ENCODE data around the gene BZW2.
"Not testable (repeated sequence)": the region's sequence is repeated elsewhere in the genome, so short reads cannot be mapped to it uniquely, and the experiment has no call there.

BZW2 gene

DNA sequence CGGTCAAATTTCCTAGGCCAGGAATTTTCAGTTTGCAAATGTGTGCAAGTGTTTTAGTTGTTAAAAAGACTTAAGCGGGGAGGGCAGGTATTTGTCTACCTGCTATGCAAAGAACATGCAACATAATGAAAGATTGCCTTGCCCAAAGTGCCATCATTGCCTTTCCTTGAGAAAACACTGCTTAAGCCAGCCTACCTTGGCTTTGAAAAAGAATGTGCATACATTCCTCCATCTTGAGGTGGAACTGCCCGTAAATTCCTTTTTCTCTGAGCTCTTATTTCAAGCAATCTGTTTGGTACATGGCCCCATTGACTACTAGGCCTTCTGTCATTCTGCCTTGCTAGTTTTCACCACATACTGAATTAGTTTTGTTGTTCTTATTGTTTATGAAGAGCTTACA is 29.3 kb downstream of the BZW2 start:
- DNase-seq (ENCODE audit: low read depth): no peak

- DNase-seq (ENCODE audit: low read depth): no peak
Measured at GRCh38 chr7:16677978-16678494, 32.1 kb downstream of the BZW2 start.

DNA sequence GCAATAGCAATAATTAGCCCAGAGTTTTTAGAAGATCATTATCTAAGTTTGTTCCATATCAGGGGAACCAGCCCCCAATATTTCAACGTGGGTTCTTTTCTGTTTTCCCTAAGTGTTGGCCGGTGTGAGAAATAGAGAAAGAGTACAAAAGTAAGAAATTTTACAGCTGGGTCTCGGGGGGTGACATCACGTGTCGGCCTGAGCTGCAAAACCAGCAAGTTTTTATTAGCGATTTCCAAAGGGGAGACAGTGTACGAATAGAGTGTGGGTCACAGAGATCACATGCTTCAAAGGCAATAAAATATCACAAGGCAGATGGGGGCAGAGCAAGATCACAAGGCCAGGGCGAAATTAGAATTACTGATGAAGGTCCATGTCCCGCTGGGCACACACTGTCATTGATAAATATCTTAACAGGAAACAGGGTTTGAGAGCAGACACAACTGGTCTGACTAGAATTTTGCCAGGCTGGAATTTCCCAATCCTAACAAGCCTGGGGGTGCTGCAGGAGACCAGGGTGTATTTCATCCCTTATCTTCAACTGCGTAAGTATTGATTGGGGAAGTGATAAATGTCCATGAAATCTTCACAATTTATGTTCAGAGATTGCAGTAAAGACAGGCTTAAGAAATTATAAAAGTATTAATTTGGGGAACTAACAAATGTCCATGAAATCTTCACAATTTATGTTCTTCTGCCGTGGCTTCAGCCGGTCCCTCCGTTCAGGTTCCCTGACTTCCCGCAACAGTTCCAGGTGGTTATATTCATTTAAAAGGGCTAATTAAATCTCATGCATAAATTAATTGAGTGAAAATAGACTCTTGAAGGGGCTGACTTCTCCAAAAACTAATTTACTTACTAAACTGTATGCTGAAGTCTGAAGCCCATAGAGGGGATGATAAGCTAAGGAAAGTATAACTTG is 32.9 kb downstream of the BZW2 start:
- not testable (repeated sequence) for DNase-seq (ENCODE audit: low read depth)

DNA sequence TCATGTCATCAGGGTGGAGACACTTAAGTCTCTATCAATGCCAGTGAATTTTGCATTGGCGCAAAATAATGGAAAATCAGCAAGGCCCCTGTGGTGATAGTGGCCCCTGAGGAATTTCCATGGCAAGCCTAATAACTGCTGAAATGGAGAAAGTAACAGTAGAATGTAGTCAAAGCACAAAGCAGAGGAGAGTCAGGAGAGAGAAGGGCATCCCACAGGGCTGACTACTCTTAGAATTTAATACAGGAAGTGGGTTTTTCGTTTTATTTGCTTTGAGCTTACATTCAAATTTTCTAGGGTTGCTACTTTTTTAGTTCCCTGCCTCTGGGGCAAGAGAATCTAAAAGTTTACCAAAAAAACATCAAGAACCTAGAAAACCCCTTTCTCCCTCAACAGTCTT is 39.0 kb downstream of the BZW2 start:
- no peak for DNase-seq (ENCODE audit: low read depth)

- DNase-seq (ENCODE audit: low read depth): no peak
Measured at GRCh38 chr7:16685535-16685934, 39.6 kb downstream of the BZW2 start.

GRCh38 chr7:16688249-16688648 is 42.3 kb downstream of the BZW2 start:
- DNase-seq (ENCODE audit: low read depth): no peak

- DNase-seq (ENCODE audit: low read depth): no peak
Measured at GRCh38 chr7:16691241-16691640, 45.3 kb downstream of the BZW2 start.

- DNase-seq (ENCODE audit: low read depth): no peak
Measured at GRCh38 chr7:16693601-16694318, 47.8 kb downstream of the BZW2 start.

DNA sequence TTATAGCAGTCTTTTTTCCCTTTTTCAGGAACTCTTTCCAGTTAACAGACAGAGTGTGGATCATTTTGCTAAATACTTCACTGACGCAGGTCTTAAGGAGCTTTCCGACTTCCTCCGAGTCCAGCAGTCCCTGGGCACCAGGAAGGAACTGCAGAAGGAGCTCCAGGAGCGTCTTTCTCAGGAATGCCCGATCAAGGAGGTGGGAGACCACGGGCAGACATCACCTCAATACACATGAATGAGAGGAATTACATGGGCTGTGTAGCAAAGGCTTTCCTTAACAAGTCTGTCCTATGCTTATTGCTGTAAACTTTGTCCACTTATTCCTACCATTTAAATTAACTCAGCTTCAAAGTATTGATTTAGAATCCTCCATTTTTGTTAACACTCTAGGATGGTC is 48.8 kb downstream of the BZW2 start:
- no peak for DNase-seq (ENCODE audit: low read depth)

DNA sequence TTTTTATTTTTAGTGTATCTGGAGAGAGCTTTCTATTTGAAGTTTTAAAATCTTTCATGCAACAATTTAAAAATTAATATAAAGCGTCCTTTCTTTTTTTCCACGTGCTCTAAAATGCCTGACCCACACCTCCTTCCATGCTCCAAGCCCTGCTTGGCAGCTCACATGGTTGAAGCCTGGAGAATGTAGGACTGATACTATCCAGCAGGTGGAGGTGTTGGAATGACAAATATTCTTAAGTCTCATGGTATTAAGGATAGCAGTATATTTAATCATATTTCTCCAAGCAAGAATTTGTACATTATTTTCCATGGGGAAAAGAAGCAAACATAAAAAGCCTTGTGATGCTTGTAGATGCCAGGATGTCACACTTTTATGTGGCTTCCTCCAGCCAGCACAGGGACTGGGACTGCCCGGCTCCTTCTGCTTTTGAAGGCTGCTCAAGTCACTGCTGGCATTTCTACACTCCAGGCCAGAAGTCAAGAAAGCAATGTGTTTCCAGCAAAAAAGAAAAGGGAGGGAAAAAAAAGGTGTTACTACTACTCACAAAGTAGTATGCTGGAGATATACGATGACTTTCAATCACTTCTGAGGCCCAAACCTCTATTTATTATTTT is 49.7 kb downstream of the BZW2 start:
- no peak for DNase-seq (ENCODE audit: low read depth)

DNA sequence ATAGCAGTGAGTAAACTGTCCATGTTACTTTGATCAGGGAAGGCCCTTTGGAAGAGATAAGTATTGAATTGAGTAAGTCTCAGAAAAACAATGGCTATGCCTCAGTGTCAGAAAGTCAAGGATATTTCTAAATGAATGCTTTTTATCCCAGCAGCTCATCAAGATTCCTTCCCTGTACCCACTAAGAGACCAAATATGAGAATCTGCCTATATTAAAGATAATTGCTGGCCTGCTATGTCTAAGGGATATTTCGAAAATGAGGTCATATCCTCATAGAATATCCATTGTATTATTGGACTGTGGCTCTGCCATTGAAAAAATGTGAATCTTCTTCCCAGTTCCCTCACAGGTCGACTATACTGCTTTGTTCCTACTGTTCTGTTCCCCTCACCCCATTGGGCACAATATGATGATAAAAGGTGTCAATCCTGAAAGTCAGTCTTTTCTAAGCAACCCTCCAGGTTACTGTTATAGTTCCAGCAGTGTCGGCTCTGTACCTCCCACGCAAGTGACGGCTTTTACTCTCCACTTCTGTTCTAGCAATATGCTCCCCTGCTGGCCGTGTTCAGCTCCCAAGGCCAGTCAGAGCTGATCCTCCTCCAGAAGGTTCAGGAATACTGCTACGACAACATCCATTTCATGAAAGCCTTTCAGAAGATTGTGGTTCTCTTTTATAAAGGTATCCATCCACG is 51.7 kb downstream of the BZW2 start:
- no peak for DNase-seq (ENCODE audit: low read depth)

- no peak for DNase-seq (ENCODE audit: low read depth)
Measured at GRCh38 chr7:16698200-16698905, 52.4 kb downstream of the BZW2 start.

DNA sequence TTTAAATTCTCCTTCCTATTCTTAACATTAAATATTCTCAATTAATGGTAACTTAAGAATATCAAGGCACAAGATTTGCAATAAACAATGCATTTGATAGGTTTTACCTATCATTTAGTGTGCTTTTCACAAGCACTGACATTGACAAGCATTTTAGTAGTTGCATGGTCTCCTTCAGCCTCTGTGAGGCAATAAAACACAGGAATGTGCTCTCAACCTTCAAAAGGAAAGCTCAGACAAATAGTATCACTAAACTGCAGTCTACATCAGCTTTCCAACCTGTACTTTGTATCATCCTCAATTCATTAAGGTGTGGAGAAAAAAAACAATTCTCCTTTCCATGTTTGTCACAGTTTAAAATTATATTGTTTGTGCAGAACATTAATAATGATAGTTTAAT is 56.5 kb downstream of the BZW2 start:
- DNase-seq (ENCODE audit: low read depth): no peak

DNA sequence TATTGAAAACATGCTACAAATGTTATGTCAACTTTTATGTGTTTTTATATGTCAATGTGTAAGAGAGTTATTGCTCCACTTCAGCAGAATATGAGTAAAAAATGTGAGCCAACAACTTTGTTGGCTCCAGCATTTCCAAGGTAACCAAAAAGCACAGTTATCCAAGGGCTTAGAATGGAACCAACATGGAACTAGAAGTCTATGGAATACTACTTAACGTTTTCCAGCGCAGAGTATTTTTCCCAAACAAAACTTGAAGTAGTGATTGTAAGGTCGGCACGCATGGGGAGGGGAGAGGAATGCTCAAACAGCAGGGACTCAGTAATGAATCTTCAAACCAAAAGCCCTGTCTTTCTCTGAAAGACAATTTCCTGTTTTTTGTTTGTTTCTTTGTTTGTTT is 62.5 kb downstream of the BZW2 start:
- no peak for DNase-seq (ENCODE audit: low read depth)

GRCh38 chr7:16708980-16709379 is 63.0 kb downstream of the BZW2 start:
- DNase-seq (ENCODE audit: low read depth): no peak

DNA sequence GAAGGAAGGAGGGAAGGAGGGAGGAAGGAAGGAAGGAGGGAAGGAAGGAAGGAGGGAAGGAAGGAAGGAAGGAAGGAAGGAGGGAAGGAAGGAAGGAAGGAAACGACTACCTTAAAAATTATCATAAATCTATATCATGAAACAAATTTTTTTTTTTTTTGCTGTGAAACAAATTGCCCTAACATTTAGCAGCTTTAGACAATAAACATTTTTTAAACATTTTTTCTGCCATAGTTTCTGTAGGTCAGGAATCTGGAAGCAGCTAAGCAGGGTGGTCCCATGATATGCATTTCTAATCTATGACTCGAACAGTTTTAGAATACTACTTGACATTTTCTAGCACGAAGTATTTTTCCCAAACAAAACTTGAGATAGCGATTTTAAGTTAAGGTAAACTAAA is 64.7 kb downstream of the BZW2 start:
- no peak for DNase-seq (ENCODE audit: low read depth)

- DNase-seq (ENCODE audit: low read depth): no peak
Measured at GRCh38 chr7:16711730-16712129, 65.7 kb downstream of the BZW2 start.

- DNase-seq (ENCODE audit: low read depth): no peak
Measured at GRCh38 chr7:16712916-16713315, 66.9 kb downstream of the BZW2 start.

DNA sequence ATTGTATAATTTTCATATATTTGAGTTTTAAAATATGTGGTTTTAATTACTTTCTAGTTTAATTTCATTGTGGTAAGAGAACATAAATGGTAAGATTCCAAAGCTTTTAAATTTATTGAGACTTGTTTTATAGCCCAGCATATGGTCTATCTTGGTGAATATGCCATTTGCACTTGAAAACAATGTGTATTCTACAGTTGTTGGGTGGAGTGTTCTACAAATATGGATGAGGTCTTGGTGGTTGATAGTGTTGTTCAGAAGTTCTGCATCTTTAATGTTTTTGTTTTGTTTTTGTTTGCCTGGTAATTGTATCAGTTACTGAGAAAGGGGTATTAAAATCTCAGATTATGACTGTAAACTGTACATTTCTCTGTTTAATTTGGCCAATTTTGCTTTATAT is 69.9 kb downstream of the BZW2 start:
- no peak for DNase-seq (ENCODE audit: low read depth)

- no peak for DNase-seq (ENCODE audit: low read depth)
Measured at GRCh38 chr7:16718111-16718656, 72.2 kb downstream of the BZW2 start.

DNA sequence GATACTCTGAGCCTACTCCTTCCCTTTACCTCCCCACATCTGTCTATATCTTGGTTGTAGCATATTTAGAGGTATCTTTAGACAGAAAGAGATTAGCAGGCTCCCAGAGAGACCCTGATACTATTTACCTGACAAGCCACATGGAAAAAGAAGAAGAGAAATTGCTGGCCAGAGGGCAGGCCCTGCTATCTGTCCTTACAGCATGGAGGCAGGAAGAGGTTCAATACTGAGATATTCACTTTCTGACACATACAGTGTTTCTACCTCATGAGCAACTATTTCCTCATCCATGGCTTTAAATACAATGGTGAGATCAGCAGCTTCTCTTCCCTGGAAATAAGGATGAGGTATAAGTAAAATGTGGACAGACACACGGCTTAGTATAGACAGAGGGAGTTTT is 73.7 kb downstream of the BZW2 start:
- no peak for DNase-seq (ENCODE audit: low read depth)
